COLO668 (cell line): ENCODE data around the gene CNGB1.

Experiments
- DNase-seq: peaks from one replicate; lab custom pipeline; 2025; ENCODE audit not compliant: unreplicated experiment; lab: John Stamatoyannopoulos, UW

The CNGB1 gene

DNA sequence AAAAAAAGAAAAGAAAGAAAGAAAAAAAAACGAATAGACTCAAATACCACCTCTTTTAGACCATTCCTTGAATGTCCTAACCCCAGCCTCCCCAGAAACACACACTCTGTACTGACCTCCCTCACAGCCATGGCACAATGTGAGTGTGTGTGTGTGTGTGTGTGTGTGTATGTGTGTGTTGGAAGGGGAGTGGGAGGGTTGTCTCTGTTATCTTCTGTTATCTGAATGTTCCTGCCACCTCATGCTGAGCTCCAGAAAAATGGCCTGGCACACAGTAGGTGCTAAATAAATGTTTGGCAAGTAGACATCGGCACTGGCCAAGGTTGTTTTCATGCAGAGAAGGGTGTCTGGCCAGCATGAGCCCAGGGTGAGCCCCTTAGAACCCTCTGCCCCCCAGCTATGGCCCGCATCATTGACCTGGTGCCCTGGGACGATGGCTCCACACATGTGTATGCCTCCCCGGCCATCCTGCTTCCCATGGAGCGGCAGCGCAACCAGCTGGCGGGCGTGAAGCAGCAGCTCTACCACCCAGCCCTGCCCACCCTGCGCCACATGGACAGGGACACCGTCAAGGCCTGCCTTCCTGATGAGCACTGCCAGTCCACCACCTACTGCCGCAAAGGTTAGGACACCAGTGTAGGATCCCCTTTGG is 6.6 kb upstream of the CNGB1 start:
- peak; percentile 23 for DNase-seq

DNA sequence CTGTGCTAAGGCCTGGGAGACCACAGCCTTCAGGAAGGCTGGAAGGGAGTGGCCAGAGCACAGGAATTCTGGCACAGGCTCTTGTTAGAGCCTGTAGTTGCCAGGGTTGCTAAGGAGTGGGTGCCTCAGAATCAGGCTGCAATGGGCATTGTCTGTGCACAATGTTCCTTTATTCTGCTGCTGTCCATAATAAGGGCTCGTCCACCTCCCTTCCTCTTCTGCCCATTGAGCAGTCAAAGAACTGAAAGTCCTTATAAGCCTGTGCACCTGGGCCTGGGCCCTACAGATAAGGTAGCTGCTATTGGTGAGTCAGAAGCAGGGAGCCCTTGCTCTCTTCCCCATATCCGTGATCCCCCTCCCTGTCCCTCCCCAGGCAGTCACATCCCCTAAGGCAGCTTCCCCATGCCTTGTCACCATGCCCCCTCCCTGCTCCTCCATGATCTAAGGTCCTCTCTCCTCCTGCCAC is 5.4 kb upstream of the CNGB1 start:
- DNase-seq: no peak

GRCh38 chr16:57972306-57972705 is 1.4 kb upstream of the CNGB1 start:
- no peak for DNase-seq

DNA sequence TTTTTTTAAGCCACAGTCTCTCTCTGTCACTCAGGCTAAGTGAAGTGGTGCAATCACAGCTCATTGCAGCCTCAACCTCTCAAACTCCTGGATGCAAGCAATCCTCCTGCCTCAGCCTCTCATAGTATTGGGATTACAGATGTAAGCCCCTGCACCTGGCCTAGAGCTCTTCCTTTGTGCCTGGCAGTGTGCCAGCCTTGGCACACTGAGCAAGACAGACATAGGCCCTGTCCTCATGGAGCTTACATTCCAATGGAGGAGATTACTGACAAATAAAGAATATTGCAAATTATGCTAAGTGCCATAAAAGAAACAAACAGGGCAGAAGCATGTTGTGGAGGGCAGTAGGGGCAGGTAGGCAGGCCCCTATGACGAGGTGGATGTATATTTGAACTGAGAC is 920 bp upstream of the CNGB1 start:
- DNase-seq: no peak

- no peak for DNase-seq
Measured at GRCh38 chr16:57970319-57970718, 609 bp downstream of the CNGB1 start.

DNA sequence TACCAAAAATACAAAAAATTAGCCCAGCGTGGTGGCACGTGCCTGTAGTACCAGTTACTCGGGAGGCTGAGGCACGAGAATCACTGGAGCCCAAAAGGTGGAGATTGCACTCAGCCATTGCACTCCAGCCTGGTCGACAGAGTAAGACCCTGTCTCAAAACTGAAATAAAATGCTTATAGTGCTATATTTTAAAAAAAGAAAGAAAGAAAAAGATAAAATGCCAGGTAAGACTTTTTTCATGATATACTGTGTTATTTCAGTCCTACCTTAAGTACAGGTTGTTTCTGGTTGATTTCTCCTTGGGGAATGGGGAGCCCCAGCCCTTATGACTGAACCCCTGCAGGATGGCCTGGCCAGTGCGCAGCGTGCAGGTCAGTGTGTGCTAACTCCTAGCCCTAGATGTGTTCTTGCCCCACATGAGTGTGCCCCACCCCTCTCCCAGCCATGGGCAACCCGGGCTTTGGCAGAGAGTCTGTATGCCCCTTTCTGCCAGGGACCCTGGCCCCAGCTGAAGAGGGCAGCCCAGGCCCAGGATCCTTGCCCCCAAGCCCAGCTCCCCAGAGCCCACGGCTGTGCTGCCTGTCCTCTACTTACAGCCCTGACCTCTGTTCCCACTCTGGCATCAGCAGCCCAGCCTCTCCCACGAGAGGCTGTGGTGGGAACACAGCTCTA is 1.3 kb downstream of the CNGB1 start:
- DNase-seq: no peak

- DNase-seq: no peak
Measured at GRCh38 chr16:57967916-57968315, 3.0 kb downstream of the CNGB1 start.

- no peak for DNase-seq
Measured at GRCh38 chr16:57966986-57967385, 3.9 kb downstream of the CNGB1 start.

DNA sequence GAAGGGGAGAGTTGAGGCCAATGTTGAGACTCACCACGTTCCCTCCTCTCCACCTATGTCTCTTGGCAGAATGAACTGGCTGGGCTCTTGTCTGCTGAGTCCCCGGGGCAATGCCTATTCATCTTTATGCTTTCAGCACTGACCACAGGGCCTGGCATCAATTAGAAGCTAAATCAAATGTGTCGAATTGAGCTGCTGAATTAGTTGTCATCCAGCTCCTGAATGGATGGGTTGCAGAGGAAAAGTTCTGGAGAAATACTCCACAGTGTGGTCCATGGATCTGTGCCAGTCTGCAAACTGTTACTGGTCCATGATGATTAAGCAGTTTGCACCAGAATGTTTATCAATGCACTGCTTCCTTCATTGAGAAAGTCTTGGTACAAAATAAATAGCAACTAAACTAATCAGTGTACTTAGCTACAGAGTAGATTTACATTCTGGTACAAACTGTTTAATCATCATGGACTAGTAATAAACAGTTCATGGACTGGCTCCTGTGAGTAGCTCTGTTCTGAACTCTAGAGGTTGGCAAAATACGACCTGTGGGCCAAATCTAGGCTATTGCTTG is 4.6 kb downstream of the CNGB1 start:
- DNase-seq: no peak

DNA sequence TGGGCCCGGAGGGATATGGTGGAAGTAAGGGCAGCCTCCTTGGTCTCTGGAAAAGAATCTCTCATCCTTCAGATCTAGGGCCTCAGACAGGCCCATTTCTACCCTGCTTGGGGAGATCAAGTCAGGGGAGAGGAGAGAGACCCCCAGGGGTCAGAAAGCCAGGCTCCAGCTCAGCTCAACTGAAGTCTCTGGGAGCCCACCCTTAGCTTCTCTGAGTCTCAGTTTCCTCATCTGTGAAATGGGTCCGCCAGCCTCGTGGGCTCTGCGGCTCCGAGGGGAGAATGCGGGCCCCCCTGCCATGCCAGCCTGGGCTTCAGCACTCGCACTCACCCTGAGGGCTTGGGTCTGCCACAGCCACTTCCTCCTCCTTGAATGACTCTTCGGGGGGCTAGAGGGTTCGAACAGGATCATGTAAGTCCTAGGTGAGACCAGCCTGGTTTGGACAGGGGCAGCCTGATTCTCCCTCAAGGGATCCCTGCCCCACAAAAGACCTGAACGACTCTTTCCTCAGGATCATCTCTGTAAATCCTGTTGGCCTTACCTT is 6.7 kb downstream of the CNGB1 start:
- no peak for DNase-seq

GRCh38 chr16:57962756-57963155 is 8.2 kb downstream of the CNGB1 start:
- DNase-seq: no peak

DNA sequence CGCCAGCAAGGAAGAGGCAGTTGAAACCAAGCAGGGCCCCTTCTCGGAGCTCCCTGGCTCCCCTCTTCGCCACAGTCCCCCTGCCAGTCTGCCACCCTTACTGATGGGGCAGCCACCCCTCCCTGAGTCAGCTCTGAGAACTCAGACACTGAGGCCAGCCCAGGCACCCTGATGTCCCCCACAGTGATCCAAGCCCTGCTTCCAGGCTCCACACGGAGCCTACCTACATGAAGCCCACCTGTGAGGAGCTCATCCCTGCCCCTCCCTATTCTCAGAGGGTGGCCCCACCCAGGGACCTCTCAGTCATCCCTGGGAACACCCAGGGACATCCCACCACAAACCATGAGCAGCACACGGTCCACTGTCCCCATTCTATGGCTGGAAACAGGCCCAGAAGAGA is 8.9 kb downstream of the CNGB1 start:
- no peak for DNase-seq

- DNase-seq: no peak
Measured at GRCh38 chr16:57961538-57961937, 9.4 kb downstream of the CNGB1 start.

DNA sequence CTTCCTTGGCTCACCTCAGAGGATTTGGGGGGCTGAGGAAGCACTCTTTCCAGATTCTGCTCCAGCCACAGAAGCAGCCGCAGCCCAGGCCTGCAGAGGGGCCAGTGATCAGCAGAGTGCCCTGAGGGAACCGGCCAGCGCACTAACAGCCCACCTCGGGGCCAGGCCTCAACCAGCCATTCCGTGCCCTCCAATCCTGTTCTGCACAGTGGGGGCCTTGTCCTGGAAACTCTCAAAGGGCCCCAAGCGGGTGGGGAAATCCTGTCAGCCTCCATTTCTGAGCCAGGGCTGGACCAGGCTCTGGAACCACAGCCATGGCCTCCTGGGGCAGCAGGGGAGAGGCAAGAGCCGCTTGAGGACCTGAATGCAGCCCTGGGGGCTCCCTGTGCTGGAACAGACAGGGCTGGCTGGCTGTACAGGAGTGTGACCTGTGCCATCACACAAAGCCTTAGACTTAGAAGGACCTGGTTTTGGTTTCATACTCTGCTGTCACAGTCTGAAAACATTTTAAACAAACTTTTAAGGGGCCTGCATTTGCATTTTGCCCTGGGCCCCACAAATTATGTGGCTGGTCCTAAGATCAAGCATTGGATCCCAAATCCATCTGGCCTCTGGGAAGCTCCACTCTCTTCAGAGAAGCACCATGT is 10.0 kb downstream of the CNGB1 start:
- DNase-seq: no peak

DNA sequence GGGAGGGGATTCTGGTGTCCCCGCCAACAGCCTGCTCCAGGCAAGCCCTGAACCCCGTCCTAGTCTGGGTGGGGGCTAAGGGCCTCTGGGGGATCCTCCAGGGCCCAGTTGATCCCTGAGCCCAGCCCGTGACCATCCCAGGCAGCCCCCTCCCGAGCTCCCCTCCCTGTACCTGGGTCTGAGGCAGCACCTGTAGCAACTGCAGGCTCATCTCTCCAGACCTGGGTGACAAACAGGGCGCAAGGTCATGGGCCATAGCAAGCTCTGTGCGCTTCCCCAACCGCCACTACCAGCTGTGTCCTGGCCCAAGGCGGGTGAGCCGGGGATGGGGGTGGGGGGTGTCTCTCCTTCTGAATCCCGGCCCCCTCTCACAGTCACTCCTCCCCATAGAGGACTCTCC is 10.6 kb downstream of the CNGB1 start:
- DNase-seq: no peak

GRCh38 chr16:57959804-57960203 is 11.1 kb downstream of the CNGB1 start:
- no peak for DNase-seq

- no peak for DNase-seq
Measured at GRCh38 chr16:57959121-57959520, 11.8 kb downstream of the CNGB1 start.

DNA sequence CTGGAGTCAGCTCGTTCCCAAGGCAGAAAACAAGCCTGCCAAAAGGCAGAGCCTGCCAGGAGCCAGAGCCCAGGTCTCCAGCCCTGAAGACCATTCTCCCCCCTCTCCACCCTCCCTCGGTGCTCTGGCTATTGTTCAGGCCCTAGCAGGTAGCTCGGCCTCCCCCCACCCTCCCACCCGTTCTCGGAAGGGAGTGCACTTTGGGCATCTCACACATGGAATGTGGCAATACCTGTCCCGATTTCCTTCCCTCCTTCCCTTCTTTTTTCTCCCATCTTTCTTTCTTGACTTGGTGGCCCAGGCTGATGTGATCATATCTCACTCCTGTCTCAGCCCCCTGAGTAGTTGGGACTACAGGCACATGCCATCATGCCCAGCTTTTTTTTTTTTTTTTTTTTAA is 12.4 kb downstream of the CNGB1 start:
- no peak for DNase-seq

- DNase-seq: no peak
Measured at GRCh38 chr16:57957673-57958392, 13.1 kb downstream of the CNGB1 start.

GRCh38 chr16:57956924-57957672 is 13.8 kb downstream of the CNGB1 start:
- DNase-seq: no peak
